LNCAP (cell line): ENCODE measurements around the gene CHMP6.

Experiments used
- CTCF ChIP-seq: fragments of 450-650 bp; IDR thresholded peaks from 2 replicates; pipeline ENCODE4 v1.5.1; 2017; ENCODE audit warnings: mild to moderate bottlenecking

CHMP6 gene

DNA sequence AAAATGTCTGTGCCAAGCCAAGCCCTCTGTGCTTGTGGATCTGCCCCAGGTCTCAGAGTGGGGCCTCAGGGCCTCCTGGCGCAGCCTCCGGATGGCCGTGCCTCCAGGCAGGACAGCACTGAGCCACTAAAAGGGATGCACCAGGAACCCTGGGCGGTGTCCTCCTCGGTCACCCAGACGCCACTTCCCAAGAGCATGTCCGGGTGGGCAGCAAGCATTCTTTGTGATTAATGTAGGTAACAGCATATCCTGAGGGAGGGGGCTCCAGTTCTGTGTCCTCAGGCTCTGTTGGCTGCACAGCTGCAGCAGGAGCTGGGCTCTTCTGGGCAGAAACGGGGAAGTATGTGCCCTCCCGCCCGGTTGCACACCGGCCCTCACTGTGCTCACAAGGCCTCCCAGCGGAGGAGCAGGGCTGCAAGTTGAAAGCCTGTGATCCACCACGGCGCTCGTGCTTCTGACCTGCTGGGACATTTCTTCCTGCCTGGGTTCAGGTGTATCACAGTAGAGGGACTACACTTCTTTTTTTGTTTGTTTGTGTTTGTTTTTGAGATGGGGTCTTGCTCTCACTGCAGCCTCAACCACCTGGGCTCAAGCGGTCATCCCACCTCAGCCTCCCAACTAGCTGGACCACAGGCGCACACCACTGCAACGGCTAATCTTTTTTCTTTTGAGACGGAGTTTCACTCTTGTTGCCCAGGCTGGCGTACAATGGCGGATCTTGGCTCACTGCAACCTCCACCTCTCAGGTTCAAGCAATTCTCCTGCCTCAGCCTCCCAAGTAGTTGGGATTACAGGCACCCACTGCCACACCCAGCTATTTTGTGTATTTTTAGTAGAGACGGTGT lies 37.9 kb upstream of the CHMP6 start:
- no peak for TF ChIP-seq CTCF

- TF ChIP-seq CTCF, result no peak
Measured at GRCh38 chr17:80955078-80955477, 36.6 kb upstream of the CHMP6 start.

- no peak for TF ChIP-seq CTCF
Measured at GRCh38 chr17:80955671-80956280, 35.9 kb upstream of the CHMP6 start.

- TF ChIP-seq CTCF, result no peak
Measured at GRCh38 chr17:80956321-80957190, 35.1 kb upstream of the CHMP6 start.

GRCh38 chr17:80957461-80957941 lies 34.1 kb upstream of the CHMP6 start:
- no peak for TF ChIP-seq CTCF

GRCh38 chr17:80959330-80960036 lies 32.2 kb upstream of the CHMP6 start:
- TF ChIP-seq CTCF, result no peak
